Urothelium cell line (cell line): ENCODE results near the gene MESP2.

Experiments used
- DNase-seq: peaks from one replicate; pipeline ENCODE4 v3.0.0; 2011; ENCODE audit warnings: low spot score, mixed read lengths
- FAIRE-seq: peaks from 2 replicates; lab custom pipeline; 2011; peaks lifted over from hg19 to GRCh38; lab: Jason Lieb, UNC

MESP2 gene

GRCh38 chr15:89799011-89799911, 23.1 kb downstream of the MESP2 start:
- DNase-seq (no peak), FAIRE-seq (no peak)

GRCh38 chr15:89799918-89800498, 23.9 kb downstream of the MESP2 start:
- no peak for FAIRE-seq
- DNase-seq: no peak

GRCh38 chr15:89801471-89802195, 25.5 kb downstream of the MESP2 start:
- DNase-seq (no peak), FAIRE-seq (no peak)

GRCh38 chr15:89802231-89802928, 26.2 kb downstream of the MESP2 start:
- FAIRE-seq: no peak

DNA sequence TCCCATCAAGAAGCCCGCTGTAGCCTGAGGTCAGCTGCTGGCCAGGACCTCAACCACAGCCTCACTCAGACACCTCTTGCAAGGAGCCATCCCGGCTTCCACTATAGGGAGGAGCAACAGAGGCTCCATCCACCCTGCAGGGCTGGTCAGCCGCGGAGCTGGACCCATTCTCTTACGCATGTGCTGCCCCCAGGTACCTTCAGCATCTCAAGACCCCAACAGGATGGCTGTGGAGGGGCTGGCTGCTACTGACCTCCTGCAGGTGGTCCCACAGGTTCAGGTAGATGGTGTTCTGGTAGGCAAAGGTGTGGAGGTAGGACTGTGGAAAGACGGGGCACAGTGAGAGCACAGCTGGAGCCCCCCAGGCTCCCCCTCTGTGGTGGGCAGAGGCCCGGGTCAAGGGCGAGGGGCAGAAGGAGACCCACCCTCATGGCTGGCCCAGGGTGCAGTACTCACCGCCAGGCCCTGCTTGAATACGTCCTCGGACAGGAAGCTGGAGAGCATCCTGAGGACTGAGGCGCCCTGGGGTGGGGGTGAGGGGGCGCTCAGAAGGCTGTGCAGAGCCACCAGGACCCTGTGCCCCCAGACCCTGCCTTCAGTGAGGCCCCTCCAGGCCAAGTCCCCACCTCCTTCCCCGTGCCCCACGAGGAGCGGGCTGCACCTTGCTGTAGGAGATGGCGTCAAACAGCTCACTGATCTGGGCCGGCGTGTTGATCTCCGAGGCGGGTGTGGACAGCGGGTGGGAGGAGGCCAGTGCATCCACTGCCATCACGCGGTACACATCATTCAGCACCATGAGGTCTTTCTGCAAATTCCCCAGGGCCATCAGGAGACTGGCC, 27.1 kb downstream of the MESP2 start:
- DNase-seq (no peak), FAIRE-seq (no peak)

More at GRCh38 chr15:89802231-89802928, 26.2 kb downstream of the MESP2 start:
- DNase-seq: no peak

GRCh38 chr15:89803941-89804800, 28.0 kb downstream of the MESP2 start:
- FAIRE-seq: no peak
- no peak for DNase-seq

- no peak for FAIRE-seq
- DNase-seq: no peak
Measured at GRCh38 chr15:89805241-89806209, 29.4 kb downstream of the MESP2 start.

- FAIRE-seq (no peak), DNase-seq (no peak)
Measured at GRCh38 chr15:89806210-89806558, 30.1 kb downstream of the MESP2 start.

- no peak for DNase-seq
- no peak for FAIRE-seq
Measured at GRCh38 chr15:89806559-89807550, 30.7 kb downstream of the MESP2 start.

DNA sequence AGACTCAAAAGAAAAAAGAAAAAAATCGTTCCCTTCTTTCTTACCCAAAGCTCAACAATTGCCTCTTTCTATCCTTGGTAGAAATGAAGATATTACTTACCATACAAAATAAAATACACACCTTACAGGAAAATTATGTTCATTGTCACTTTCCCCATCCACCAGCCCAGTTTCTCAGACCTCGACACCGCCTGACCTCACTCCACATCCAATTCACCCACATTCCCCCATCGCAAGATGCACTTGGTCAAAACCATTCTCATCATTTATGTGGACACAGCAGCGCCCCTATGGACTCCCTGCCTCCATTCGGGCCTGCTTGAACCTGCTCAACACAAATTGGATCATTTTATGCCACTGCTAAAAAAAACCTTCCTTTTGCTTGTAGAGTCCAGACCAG, 31.6 kb downstream of the MESP2 start:
- no peak for DNase-seq
- no peak for FAIRE-seq

DNA sequence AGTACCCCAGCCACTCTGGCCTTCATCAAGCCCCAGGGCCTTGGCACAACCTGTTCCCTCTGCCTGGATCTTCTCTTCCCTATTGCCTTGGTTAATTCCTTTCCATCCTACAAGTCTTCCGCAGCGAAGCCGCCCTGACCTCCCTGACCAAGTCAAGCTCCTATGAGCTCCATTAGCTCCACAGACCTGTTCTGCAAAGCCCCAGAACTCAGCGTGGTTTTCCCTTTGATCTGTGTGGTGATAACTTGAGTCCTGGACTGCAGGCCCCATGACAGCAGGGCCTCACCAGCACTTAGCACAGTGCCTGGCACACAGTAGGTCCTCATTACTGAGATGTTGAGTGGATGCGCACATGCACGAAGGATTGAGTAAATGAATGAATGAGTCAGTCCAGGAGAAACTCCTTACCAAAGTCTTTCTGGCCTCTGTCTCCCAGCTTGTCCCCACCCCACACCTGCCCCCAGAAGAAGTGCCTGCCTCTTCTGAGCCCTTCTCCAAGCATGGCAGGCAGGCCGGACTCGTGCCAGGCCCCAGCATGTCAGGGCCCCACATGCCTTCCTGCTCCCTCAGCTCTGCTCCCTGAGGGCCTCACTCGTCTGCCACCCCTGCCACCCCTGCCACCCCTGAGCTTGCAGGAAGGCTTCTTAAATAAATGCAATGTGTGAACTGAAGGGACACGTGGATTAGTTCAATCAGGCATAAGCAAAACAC, 32.2 kb downstream of the MESP2 start:
- DNase-seq (no peak), FAIRE-seq (no peak)

GRCh38 chr15:89809093-89809786, 33.1 kb downstream of the MESP2 start:
- DNase-seq (no peak), FAIRE-seq (no peak)

- FAIRE-seq: no peak
- no peak for DNase-seq
Measured at GRCh38 chr15:89809787-89810148, 33.6 kb downstream of the MESP2 start.

GRCh38 chr15:89810837-89811236, 34.7 kb downstream of the MESP2 start:
- DNase-seq: no peak
- no peak for FAIRE-seq

- DNase-seq: no peak
- no peak for FAIRE-seq
Measured at GRCh38 chr15:89812011-89812846, 36.1 kb downstream of the MESP2 start.
